Loucy (cell line): ENCODE data around the gene CELF4.

Experiments
- H2AFZ ChIP-seq: fragments of 200-600 bp; sonication (generic); 2 replicates; pipeline ENCODE4 v1.6.0; 2016; ENCODE audit warnings: antibody characterized with exemption, mild to moderate bottlenecking, low read length, moderate library complexity
- H3F3A ChIP-seq: fragments of 200-600 bp; 2 replicates; pipeline ENCODE4 v1.6.0; 2016; ENCODE audit warnings: antibody characterized with exemption, low read depth, mild to moderate bottlenecking
- H3K27me3 ChIP-seq: fragments of 200-600 bp; sonication (generic); 2 replicates; pipeline ENCODE4 v1.6.1; 2014; ENCODE audit warnings: low read length, mild to moderate bottlenecking; ENCODE audit not compliant: insufficient read depth, poor library complexity, severe bottlenecking
- H3K36me3 ChIP-seq: fragments of 200-600 bp; sonication (generic); 2 replicates; pipeline ENCODE4 v1.6.1; 2016; ENCODE audit warnings: low read length; ENCODE audit not compliant: insufficient read depth
- H3K4me1 ChIP-seq: fragments of 200-600 bp; sonication (generic); 2 replicates; pipeline ENCODE4 v1.5.1; 2014; ENCODE audit warnings: low read length, mild to moderate bottlenecking; ENCODE audit not compliant: insufficient read depth, poor library complexity, severe bottlenecking
- H3K4me2 ChIP-seq: fragments of 200-600 bp; sonication (generic); 2 replicates; pipeline ENCODE4 v1.6.0; 2014; ENCODE audit warnings: antibody characterized with exemption, low read length, low read depth, mild to moderate bottlenecking; ENCODE audit not compliant: poor library complexity, severe bottlenecking
- H3K4me3 ChIP-seq: fragments of 200-600 bp; sonication (generic); 2 replicates; pipeline ENCODE4 v1.5.1; 2014; ENCODE audit warnings: low read length, mild to moderate bottlenecking, mixed read lengths; ENCODE audit not compliant: poor library complexity, severe bottlenecking
- H3K79me2 ChIP-seq: fragments of 200-600 bp; sonication (generic); 2 replicates; pipeline ENCODE4 v1.6.1; 2014; ENCODE audit warnings: low read length; ENCODE audit not compliant: insufficient read depth
- H3K9ac ChIP-seq: fragments of 200-600 bp; sonication (generic); 2 replicates; pipeline ENCODE4 v1.6.0; 2014; ENCODE audit warnings: mild to moderate bottlenecking, low read depth, low read length, moderate library complexity; ENCODE audit not compliant: poor library complexity, severe bottlenecking
- H3K9me2 ChIP-seq: fragments of 200-600 bp; sonication (generic); replicated peaks from 2 replicates; pipeline ENCODE4 v1.6.1; 2016; ENCODE audit warnings: low read depth, low read length, mixed read lengths
- H3K9me3 ChIP-seq: fragments of 200-600 bp; sonication (generic); 2 replicates; pipeline ENCODE4 v1.6.1; 2014; ENCODE audit warnings: mild to moderate bottlenecking, antibody characterized with exemption, low read length, low read depth; ENCODE audit not compliant: insufficient read depth
- H4K20me1 ChIP-seq: fragments of 200-600 bp; sonication (generic); 2 replicates; pipeline ENCODE4 v1.6.0; 2014; ENCODE audit warnings: antibody characterized with exemption, low read length, mild to moderate bottlenecking; ENCODE audit not compliant: insufficient read depth, poor library complexity, severe bottlenecking
- CTCF ChIP-seq: fragments of 200-600 bp; sonication (generic); conservative IDR thresholded peaks from 2 replicates; pipeline ENCODE4 v1.5.1; 2014; ENCODE audit warnings: mild to moderate bottlenecking, antibody characterized with exemption, low read length
- EZH2phosphoT487 ChIP-seq: fragments of 200-600 bp; IDR thresholded peaks from 2 replicates; pipeline ENCODE4 v1.6.1; 2018; ENCODE audit warnings: antibody characterized with exemption, mild to moderate bottlenecking, moderate library complexity, borderline replicate concordance

CELF4 gene

GRCh38 chr18:37438417-37439180 lies 127.0 kb downstream of the CELF4 start:
- peak overlapping the region; percentile 50 for H3K9ac ChIP-seq
- H3K36me3 ChIP-seq: no peaks in the 10 kb centered on the region
- no peaks in the 10 kb centered on the region for H4K20me1 ChIP-seq
- peaks cover 99% of the 10 kb centered on the region for H3K4me1 ChIP-seq
- H2AFZ ChIP-seq: no peak overlapping the region
- TF ChIP-seq EZH2phosphoT487: no peak
- no peak for TF ChIP-seq CTCF
- peak overlapping the region; percentile 3 for H3K4me2 ChIP-seq
- H3K9me3 ChIP-seq: no peaks in the 10 kb centered on the region; the same call in 1 of the 2 replicates
- H3K4me3 ChIP-seq: no peak overlapping the region
- H3F3A ChIP-seq: peaks cover 9% of the 10 kb centered on the region
- no peaks in the 10 kb centered on the region for H3K79me2 ChIP-seq
- no peaks in the 10 kb centered on the region for H3K27me3 ChIP-seq
- no peaks in the 10 kb centered on the region for H3K9me2 ChIP-seq

- H2AFZ ChIP-seq: no peak overlapping the region
- no peaks in the 10 kb centered on the region; the same call in 1 of the 2 replicates for H3K9me3 ChIP-seq
- no peaks in the 10 kb centered on the region for H3K27me3 ChIP-seq
- H3K4me2 ChIP-seq: peak overlapping the region; percentile 69
- no peaks in the 10 kb centered on the region for H3K9me2 ChIP-seq
- peak overlapping the region; percentile 47 for H3K4me3 ChIP-seq
- H3K9ac ChIP-seq: peak overlapping the region; percentile 78
- no peaks in the 10 kb centered on the region for H3K79me2 ChIP-seq
- H3F3A ChIP-seq: peaks cover 9% of the 10 kb centered on the region
- no peaks in the 10 kb centered on the region for H4K20me1 ChIP-seq
- H3K36me3 ChIP-seq: no peaks in the 10 kb centered on the region
- TF ChIP-seq CTCF: no peak
- TF ChIP-seq EZH2phosphoT487: no peak
- H3K4me1 ChIP-seq: peaks cover 95% of the 10 kb centered on the region
Measured at GRCh38 chr18:37435996-37436395, 129.6 kb downstream of the CELF4 start.

GRCh38 chr18:37435150-37435867 lies 130.3 kb downstream of the CELF4 start:
- Histone ChIP-seq H3K27me3 (no peaks in the 10 kb centered on the region), H4K20me1 (no peaks in the 10 kb centered on the region), H3K4me3 (peak overlapping the region; percentile 47), H3K4me1 (peaks cover 95% of the 10 kb centered on the region), H3K9me3 (no peaks in the 10 kb centered on the region; the same call in 1 of the 2 replicates), H3K9me2 (no peaks in the 10 kb centered on the region), H3K9ac (peak overlapping the region; percentile 78), H3K79me2 (no peaks in the 10 kb centered on the region), H3K36me3 (no peaks in the 10 kb centered on the region), H2AFZ (no peak overlapping the region), H3K4me2 (peak overlapping the region; percentile 69), H3F3A (peaks cover 9% of the 10 kb centered on the region)
- TF ChIP-seq CTCF: no peak
- TF ChIP-seq EZH2phosphoT487: no peak
